RWPE1 (cell line): ENCODE results near the gene TNFSF8.

ENCODE experiments used
- CTCF ChIA-PET: fragments of 350-600 bp; sonication (Branson Sonifier 250); formaldehyde crosslinking; extraction: SDS; loops from one replicate; lab custom pipeline; 2021; lab: Yijun Ruan, JAX
- POLR2A ChIA-PET: fragments of 400-600 bp; formaldehyde crosslinking; extraction: SDS; loops from one replicate; lab custom pipeline; 2020; ENCODE audit warnings: antibody characterized with exemption; ENCODE audit not compliant: low non-redundant PET; lab: Yijun Ruan, JAX
- DNase-seq: peaks from one replicate; pipeline ENCODE4 v3.0.0; 2012; ENCODE audit warnings: low spot score
- H3K27ac ChIP-seq: fragments of 450-650 bp; 2 replicates; pipeline ENCODE4 v1.5.1; 2017
- TF ChIP-seq, protein P1 (sequence below): fragments of 450-650 bp; conservative IDR thresholded peaks from 2 replicates; pipeline ENCODE4 v1.5.1; 2017; ENCODE audit warnings: low read depth, mild to moderate bottlenecking

TNFSF8 gene

DNA sequence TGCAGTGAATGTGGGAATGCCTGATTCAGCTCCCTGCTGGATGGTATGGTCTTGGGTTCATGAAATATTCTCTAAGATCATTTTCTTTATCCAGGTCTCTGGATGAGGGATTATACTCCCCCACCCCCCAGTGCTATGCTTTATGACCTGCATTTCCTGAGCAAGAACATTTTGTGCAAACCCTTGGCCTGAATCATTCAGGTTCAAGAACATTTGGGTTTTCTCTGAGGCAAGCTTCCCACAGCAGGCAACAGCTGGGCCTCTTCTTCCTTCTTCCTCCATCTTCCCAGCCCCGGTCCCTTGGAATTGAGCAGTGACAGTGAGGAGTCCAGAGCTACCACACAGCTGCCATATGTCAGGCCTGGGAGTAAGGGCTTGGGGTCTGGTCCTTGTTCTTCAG is 65.9 kb downstream of the TNFSF8 start:
- no peak overlapping the region for H3K27ac ChIP-seq
- DNase-seq = no peak
- ChIA-PET CTCF (no interaction called here), POLR2A (no interaction called here)
- TF ChIP-seq, protein P1, sequence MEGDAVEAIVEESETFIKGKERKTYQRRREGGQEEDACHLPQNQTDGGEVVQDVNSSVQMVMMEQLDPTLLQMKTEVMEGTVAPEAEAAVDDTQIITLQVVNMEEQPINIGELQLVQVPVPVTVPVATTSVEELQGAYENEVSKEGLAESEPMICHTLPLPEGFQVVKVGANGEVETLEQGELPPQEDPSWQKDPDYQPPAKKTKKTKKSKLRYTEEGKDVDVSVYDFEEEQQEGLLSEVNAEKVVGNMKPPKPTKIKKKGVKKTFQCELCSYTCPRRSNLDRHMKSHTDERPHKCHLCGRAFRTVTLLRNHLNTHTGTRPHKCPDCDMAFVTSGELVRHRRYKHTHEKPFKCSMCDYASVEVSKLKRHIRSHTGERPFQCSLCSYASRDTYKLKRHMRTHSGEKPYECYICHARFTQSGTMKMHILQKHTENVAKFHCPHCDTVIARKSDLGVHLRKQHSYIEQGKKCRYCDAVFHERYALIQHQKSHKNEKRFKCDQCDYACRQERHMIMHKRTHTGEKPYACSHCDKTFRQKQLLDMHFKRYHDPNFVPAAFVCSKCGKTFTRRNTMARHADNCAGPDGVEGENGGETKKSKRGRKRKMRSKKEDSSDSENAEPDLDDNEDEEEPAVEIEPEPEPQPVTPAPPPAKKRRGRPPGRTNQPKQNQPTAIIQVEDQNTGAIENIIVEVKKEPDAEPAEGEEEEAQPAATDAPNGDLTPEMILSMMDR = no peak

GRCh38 chr9:114861922-114862605 is 68.3 kb downstream of the TNFSF8 start:
- TF ChIP-seq, protein P1 = no peak
- ChIA-PET CTCF (interaction anchor here (0.6 kb wide), 1 partner anchor 15 kb away, joined by 3 read pairs; no protein-coding TSS in a partner anchor), POLR2A (no interaction called here)
- H3K27ac ChIP-seq = no peak overlapping the region
- no peak for DNase-seq

GRCh38 chr9:114861273-114861672 is 69.1 kb downstream of the TNFSF8 start:
- no peak for DNase-seq
- TF ChIP-seq, protein P1 = no peak
- ChIA-PET POLR2A (no interaction called here), CTCF (no interaction called here)
- no peak overlapping the region for H3K27ac ChIP-seq

DNA sequence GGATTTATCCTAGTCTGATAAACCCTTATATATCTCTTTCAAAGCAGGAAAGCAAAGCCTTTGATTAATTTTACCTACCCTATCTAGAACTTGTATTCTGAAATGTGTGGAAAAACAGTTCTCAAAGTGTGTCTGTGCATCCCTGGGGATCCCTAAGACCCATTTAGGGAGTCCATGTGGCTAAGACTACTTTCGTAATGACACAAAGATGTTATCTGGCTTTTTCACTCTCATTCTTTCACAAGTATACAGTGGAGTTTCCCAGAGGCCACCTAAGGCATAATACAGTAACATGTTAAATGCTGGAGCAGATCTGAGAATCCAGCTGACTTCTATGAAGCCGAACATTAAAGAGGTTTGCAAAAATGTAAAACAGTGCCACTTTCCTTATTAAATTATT is 70.2 kb downstream of the TNFSF8 start:
- ChIA-PET CTCF (no interaction called here), POLR2A (no interaction called here)
- no peak for DNase-seq
- TF ChIP-seq, protein P1 = no peak
- H3K27ac ChIP-seq = no peak overlapping the region

- no peak for DNase-seq
- TF ChIP-seq, protein P1 = no peak
- POLR2A ChIA-PET = no interaction called here
- H3K27ac ChIP-seq = peak overlapping the region; percentile 86
- CTCF ChIA-PET = no interaction called here
Measured at GRCh38 chr9:114856942-114857315, 73.5 kb downstream of the TNFSF8 start.

GRCh38 chr9:114856215-114856941 is 74.0 kb downstream of the TNFSF8 start:
- peak; percentile 43 for DNase-seq
- CTCF ChIA-PET = interaction anchor here (0.7 to 1.1 kb wide), 2 partner anchors 87 to 194 kb away, joined by 3 to 5 read pairs; no protein-coding TSS in a partner anchor
- TF ChIP-seq, protein P1 = no peak
- peak overlapping the region; percentile 86 for H3K27ac ChIP-seq
- POLR2A ChIA-PET = no interaction called here
